Tibial nerve (tissue), 4 donors: ENCODE data around the gene CERCAM. TPM values are rescaled to one million over a fixed set of nuclear protein-coding genes. Genes with fewer than 3 reads are reported as not detected.

Experiments used
- DNase-seq, 2 donors: peaks; one replicate each; pipeline ENCODE4 v3.0.0-alpha.2; 2019; ENCODE audit warnings: low spot score in 2 of 2
- H3K27ac ChIP-seq, 4 donors: fragments of 200-600 bp; sonication (generic) in 3 of 4; one replicate each; pipeline ENCODE4 v1.5.1; 2017 to 2019; ENCODE audit warnings: mild to moderate bottlenecking in 1 of 4
- H3K27me3 ChIP-seq, 2 donors: fragments of 200-600 bp; sonication (generic) in 1 of 2; one replicate each; pipeline versions ENCODE4 v1.5.1 to v1.6.0; 2017 to 2019
- H3K36me3 ChIP-seq, 3 donors: fragments of 200-600 bp; sonication (generic); one replicate each; pipeline ENCODE4 v1.5.1; 2018 to 2019
- H3K4me1 ChIP-seq, 4 donors: fragments of 200-600 bp; sonication (generic) in 3 of 4; one replicate each; pipeline ENCODE4 v1.5.1; 2017 to 2019
- H3K4me3 ChIP-seq, 4 donors: fragments of 200-600 bp; sonication (generic) in 3 of 4; one replicate each; pipeline ENCODE4 v1.5.1; 2017 to 2019; ENCODE audit warnings: mild to moderate bottlenecking in 1 of 4, moderate library complexity in 1 of 4
- H3K9me3 ChIP-seq, 4 donors: fragments of 200-600 bp; sonication (generic) in 3 of 4; one replicate each; pipeline ENCODE4 v1.5.1; 2017 to 2019
- CTCF ChIP-seq, 5 experiments: fragments of 200-600 bp in 3 of 5; fragments of 450-650 bp in 2 of 5; sonication (generic) in 3 of 5; IDR thresholded peaks; one replicate each; pipeline ENCODE4 v1.5.1; 2016 to 2019; ENCODE audit warnings: antibody characterized with exemption in 5 of 5, mild to moderate bottlenecking in 3 of 5, moderate library complexity in 2 of 5
- EP300 ChIP-seq, 2 donors: sonication (generic); formaldehyde crosslinking; IDR thresholded peaks; one replicate each; pipeline ENCODE4 v1.6.1; 2017; ENCODE audit warnings: antibody characterized with exemption in 2 of 2, mild to moderate bottlenecking in 1 of 2
- POLR2A ChIP-seq, 2 donors: fragments of 450-650 bp; IDR thresholded peaks; one replicate each; pipeline ENCODE4 v1.6.1; 2017; ENCODE audit warnings: antibody characterized with exemption in 2 of 2, mild to moderate bottlenecking in 2 of 2, moderate library complexity in 2 of 2
- WGBS, 2 donors: methylation state at CpG; one replicate each; pipeline ENCODE4 v1.1.5; 2018; 5-methylcytosine and 5-hydroxymethylcytosine counted together
- total RNA-seq, 4 donors: library from RNA; depleted of rRNA; stranded (reverse); fragments of >200 nt; gene quantifications; one replicate each; pipeline ENCODE4 v1.1.0, GENCODE V29; 2016

CERCAM gene
- total RNA-seq, 4 donors from 2014 or later = 23.7 to 48.2 (median 31.6) TPM

- 71 to 86% methylated on average over 6 of the region's 7 CpGs for WGBS, 2 donors
- Histone ChIP-seq H3K36me3 (peaks cover 2 to 100% (median 10%) of the 10 kb centered on the region in 3 donors), H3K4me3 (no peak overlapping the region), H3K27ac (no peak overlapping the region), H3K9me3 (no peaks in the 10 kb centered on the region), H3K4me1 (no peaks in the 10 kb centered on the region), H3K27me3 (no peaks in the 10 kb centered on the region)
- no peak for DNase-seq
- TF ChIP-seq POLR2A (IDR thresholded peaks at IDR 0.05) (no peak), EP300 (IDR thresholded peaks at IDR 0.05) (no peak), CTCF (IDR thresholded peaks at IDR 0.05) (no peak)
Observed at GRCh38 chr9:128485414-128485855, 64.8 kb downstream of the CERCAM start.

GRCh38 chr9:128486201-128486600 is 65.5 kb downstream of the CERCAM start:
- Histone ChIP-seq H3K4me1 (no peaks in the 10 kb centered on the region), H3K27me3 (no peaks in the 10 kb centered on the region), H3K4me3 (no peak overlapping the region), H3K27ac (no peak overlapping the region), H3K36me3 (peaks cover 2 to 99% (median 10%) of the 10 kb centered on the region in 3 donors), H3K9me3 (no peaks in the 10 kb centered on the region)
- TF ChIP-seq EP300 (IDR thresholded peaks at IDR 0.05) (no peak), CTCF (IDR thresholded peaks at IDR 0.05) (no peak)
- no peak for DNase-seq

Other genes with a start within 250 kb of the CERCAM start
- gene CIZ1, start 229.3 kb upstream of the CERCAM start, total RNA-seq = 10 to 100 TPM; 59.4 to 99.3 (median 71.4) TPM
- 10 to 100 TPM; 19.9 to 50.4 (median 41.4) TPM for gene DNM1, start 217.5 kb upstream of the CERCAM start, total RNA-seq
- gene GOLGA2, start 144.8 kb upstream of the CERCAM start, total RNA-seq = 100 to 1,000 TPM in 1 of 4 donors, 10 to 100 TPM in 3; 67.4 to 103 (median 91.9) TPM
- 10 to 100 TPM; 27.5 to 39.8 (median 32.9) TPM for gene SWI5, start 144.6 kb upstream of the CERCAM start, total RNA-seq
- 10 to 100 TPM in 1 of 4 donors, 1 to 10 TPM in 3; 7.2 to 18.3 (median 9.2) TPM for gene TRUB2, start 98.4 kb upstream of the CERCAM start, total RNA-seq
- gene COQ4, start 98.0 kb upstream of the CERCAM start, total RNA-seq = 10 to 100 TPM; 50.5 to 71.7 (median 65.5) TPM
- gene SLC27A4, start 80.3 kb upstream of the CERCAM start, total RNA-seq = 10 to 100 TPM; 13.5 to 33.3 (median 18.0) TPM
- 10 to 100 TPM; 18.1 to 25.5 (median 23.2) TPM for gene URM1, start 49.5 kb upstream of the CERCAM start, total RNA-seq
- gene ODF2, start 35.1 kb downstream of the CERCAM start, total RNA-seq = 10 to 100 TPM; 23.2 to 32.7 (median 25.8) TPM
- gene GLE1, start 83.9 kb downstream of the CERCAM start, total RNA-seq = 10 to 100 TPM; 24.5 to 30.4 (median 28.8) TPM
- gene SPTAN1, start 131.7 kb downstream of the CERCAM start, total RNA-seq = 100 to 1,000 TPM; 491 to 540 (median 508) TPM
- gene DYNC2I2, start 236.0 kb downstream of the CERCAM start, total RNA-seq = 100 to 1,000 TPM in 3 of 4 donors, 10 to 100 TPM in 1; 53.8 to 117 (median 111) TPM